Thoracic aorta (tissue), 2 donors: Measurements from ENCODE around the gene HARS1. TPM values are rescaled to one million over a fixed set of nuclear protein-coding genes. Genes with fewer than 3 reads are reported as not detected.

ENCODE experiments used
- ATAC-seq: fragments of 150-250 bp; one replicate; pipeline ENCODE4 v1.8.0; 2017; ENCODE audit warnings: low read depth; ENCODE audit not compliant: insufficient number of reproducible peaks, low FRiP score
- DNase-seq: peaks from one replicate; pipeline ENCODE4 v3.0.0-alpha.2; 2020; ENCODE audit warnings: low spot score
- H3K27ac ChIP-seq, 2 donors: fragments of 200-600 bp; sonication (generic); 1 replicate in 1 of 2; 2 replicates in 1 of 2; pipeline ENCODE4 v1.5.1; 2016; ENCODE audit warnings: mild to moderate bottlenecking in 2 of 2, moderate library complexity in 2 of 2
- H3K27me3 ChIP-seq: fragments of 200-600 bp; sonication (generic); replicated peaks from 2 replicates; pipeline ENCODE4 v1.6.0; 2016; ENCODE audit warnings: mild to moderate bottlenecking; ENCODE audit not compliant: insufficient read depth
- H3K36me3 ChIP-seq: fragments of 200-600 bp; sonication (generic); one replicate; pipeline ENCODE4 v1.5.1; 2016
- H3K4me1 ChIP-seq, 2 donors: fragments of 200-600 bp; sonication (generic); 1 replicate in 1 of 2; 2 replicates in 1 of 2; pipeline versions ENCODE4 v1.5.1 to v1.6.0; 2016; ENCODE audit warnings: low read depth in 2 of 2, mild to moderate bottlenecking in 1 of 2; ENCODE audit not compliant: control insufficient read depth in 1 of 2
- H3K4me3 ChIP-seq: fragments of 200-600 bp; sonication (generic); 2 replicates; pipeline ENCODE4 v1.5.1; 2016; ENCODE audit warnings: mild to moderate bottlenecking
- H3K9me3 ChIP-seq: fragments of 200-600 bp; sonication (generic); 2 replicates; pipeline ENCODE4 v1.5.1; 2016
- total RNA-seq, 2 donors: library from RNA; depleted of rRNA; stranded (reverse); fragments of >200 nt; gene quantifications; one replicate each; pipeline versions ENCODE4 v1.1.0 to v1.2.3, GENCODE V29; 2016
- TF ChIP-seq, protein P1 (sequence below): fragments of 200-600 bp; sonication (generic); IDR thresholded peaks from one replicate; pipeline ENCODE4 v1.5.1; 2019; ENCODE audit warnings: antibody characterized with exemption

The HARS1 gene
- total RNA-seq, 2 donors from 2014 or later, result 46.4 to 68.2 TPM

DNA sequence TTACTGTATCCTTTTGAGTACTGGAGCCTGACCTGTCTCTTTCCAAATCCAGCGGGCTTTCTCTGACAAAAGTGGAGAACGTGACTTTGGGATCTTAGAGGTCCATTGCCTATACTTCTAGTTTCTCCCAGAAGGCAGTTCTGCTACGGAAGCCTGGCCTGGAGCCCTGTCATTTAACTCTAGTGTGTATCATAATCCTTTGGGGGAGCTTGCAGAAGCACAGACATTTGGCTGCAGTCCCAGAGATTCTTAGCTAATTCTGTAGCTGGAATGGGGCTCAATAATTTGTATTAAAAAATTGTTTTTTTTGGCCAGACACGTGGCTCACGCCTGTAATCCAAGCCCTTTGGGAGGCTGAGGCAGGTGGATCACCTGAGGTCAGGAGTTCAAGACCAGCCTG, 3.1 kb upstream of the HARS1 start:
- Histone ChIP-seq H3K9me3 (no peaks in the 10 kb centered on the region), H3K36me3 (peaks cover 54% of the 10 kb centered on the region), H3K4me3 (no peak overlapping the region), H3K27me3 (no peaks in the 10 kb centered on the region), H3K4me1 (peaks cover 12 to 30% of the 10 kb centered on the region in 2 donors), H3K27ac (no peak overlapping the region)
- TF ChIP-seq, protein P1, sequence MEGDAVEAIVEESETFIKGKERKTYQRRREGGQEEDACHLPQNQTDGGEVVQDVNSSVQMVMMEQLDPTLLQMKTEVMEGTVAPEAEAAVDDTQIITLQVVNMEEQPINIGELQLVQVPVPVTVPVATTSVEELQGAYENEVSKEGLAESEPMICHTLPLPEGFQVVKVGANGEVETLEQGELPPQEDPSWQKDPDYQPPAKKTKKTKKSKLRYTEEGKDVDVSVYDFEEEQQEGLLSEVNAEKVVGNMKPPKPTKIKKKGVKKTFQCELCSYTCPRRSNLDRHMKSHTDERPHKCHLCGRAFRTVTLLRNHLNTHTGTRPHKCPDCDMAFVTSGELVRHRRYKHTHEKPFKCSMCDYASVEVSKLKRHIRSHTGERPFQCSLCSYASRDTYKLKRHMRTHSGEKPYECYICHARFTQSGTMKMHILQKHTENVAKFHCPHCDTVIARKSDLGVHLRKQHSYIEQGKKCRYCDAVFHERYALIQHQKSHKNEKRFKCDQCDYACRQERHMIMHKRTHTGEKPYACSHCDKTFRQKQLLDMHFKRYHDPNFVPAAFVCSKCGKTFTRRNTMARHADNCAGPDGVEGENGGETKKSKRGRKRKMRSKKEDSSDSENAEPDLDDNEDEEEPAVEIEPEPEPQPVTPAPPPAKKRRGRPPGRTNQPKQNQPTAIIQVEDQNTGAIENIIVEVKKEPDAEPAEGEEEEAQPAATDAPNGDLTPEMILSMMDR, result no peak
- ATAC-seq (no peak), DNase-seq (no peak)

DNA sequence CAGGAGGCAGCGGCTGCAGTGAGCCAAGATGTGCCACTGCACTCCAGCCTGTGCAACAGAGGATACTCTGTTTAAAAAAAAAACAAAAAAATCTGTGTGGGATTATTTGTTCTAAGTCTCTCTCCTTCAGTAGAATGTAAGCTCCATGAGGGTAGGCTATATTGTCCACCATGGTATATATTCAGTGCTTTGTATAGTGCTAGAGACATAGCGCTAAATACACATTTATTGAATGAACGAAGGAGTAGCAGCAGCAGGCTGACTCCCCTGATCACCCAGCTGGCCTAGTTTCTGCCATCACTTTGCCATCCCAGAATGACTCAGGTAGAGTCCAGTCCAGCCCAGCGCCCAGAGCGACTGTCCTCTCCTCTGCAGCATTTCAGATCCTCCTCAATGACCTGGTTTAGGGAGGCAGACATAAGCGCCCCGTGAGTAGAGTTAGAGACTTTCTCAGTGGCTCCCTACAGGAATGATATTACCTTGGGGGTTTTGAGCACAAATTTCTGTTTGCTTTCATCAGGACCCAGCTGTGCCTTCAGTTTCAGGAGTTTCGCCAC, 716 bp downstream of the HARS1 start:
- peak overlapping the region; percentile 71 to 81 for H3K27ac ChIP-seq
- no peak for ATAC-seq
- no peak for DNase-seq
- H3K9me3 ChIP-seq, result no peaks in the 10 kb centered on the region
- H3K27me3 ChIP-seq, result no peaks in the 10 kb centered on the region
- H3K4me3 ChIP-seq, result peak overlapping the region; percentile 85
- TF ChIP-seq, protein P1, result no peak
- peaks cover 12 to 30% of the 10 kb centered on the region in 2 donors for H3K4me1 ChIP-seq
- H3K36me3 ChIP-seq, result peaks cover 24% of the 10 kb centered on the region

DNA sequence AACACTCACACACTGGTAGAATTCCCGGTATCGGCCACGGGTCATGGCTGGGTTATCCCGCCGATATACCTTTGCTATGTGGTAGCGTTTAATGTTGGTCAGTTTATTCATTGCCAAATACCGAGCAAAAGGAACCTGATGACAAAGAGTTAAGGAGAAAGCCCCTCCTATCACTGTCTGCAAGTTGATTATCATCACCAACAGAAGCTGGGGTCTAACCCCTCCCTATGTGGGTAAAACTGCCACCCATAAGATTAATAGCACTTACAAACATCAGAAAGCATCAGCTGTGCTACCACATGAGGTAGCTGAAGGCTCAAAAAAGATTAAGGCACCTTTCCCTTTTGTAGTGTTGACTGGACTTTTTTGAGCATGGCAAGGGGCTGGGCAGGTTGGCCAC, 12.2 kb downstream of the HARS1 start:
- Histone ChIP-seq H3K36me3 (peaks cover 65% of the 10 kb centered on the region), H3K9me3 (no peaks in the 10 kb centered on the region), H3K27ac (no peak overlapping the region), H3K4me3 (no peak overlapping the region), H3K27me3 (no peaks in the 10 kb centered on the region), H3K4me1 (no peaks in the 10 kb centered on the region)
- TF ChIP-seq, protein P1, result no peak
- DNase-seq, result no peak
- ATAC-seq, result no peak

DNA sequence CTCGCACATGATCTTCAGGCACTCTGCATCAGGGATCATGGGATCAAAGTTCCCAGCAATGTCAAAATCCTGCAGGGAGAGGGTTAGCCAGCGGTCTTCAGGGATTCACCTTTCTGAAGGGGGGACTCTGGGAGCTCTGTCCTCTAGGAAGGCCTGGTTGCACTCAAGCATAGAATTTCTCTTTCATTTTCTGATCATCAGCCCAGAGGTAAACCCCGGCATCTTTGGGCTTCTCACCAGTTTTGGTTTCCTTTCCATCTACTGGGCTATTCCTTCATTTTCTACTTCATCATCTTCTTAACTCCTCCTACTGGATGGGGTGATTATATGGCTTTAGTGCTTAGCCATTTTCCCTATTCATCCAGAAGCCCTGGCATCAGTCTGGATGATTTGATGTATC, 13.2 kb downstream of the HARS1 start:
- Histone ChIP-seq H3K27ac (no peak overlapping the region), H3K4me1 (no peaks in the 10 kb centered on the region), H3K36me3 (peaks cover 64% of the 10 kb centered on the region), H3K27me3 (no peaks in the 10 kb centered on the region), H3K9me3 (no peaks in the 10 kb centered on the region), H3K4me3 (no peak overlapping the region)
- DNase-seq (no peak), ATAC-seq (no peak)
- TF ChIP-seq, protein P1, result no peak

DNA sequence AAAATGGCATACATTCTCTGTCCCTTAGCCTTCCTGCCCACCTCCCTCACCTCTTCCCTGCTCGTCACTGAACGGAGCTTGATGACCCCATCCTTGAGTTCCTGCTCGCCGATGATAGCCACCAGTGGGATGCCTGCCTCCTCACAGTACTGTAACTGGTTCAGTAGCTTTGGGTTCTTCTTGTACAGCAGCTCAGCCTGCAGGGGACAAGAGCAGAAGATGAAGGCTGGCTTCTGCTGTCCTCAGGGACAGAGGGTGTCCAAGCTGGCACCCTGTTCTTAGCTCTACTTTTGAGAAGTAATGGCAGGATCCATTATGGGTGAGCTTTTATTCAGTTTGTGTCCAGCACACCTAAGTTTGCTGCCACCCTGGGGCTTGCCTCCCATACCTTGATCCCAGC, 16.5 kb downstream of the HARS1 start:
- DNase-seq (no peak), ATAC-seq (no peak)
- H3K4me3 ChIP-seq, result no peak overlapping the region
- H3K9me3 ChIP-seq, result no peaks in the 10 kb centered on the region
- TF ChIP-seq, protein P1, result no peak
- H3K27ac ChIP-seq, result no peak overlapping the region
- H3K4me1 ChIP-seq, result no peaks in the 10 kb centered on the region
- no peaks in the 10 kb centered on the region for H3K27me3 ChIP-seq
- H3K36me3 ChIP-seq, result peaks cover 53% of the 10 kb centered on the region
